ENCODE data around the gene TMTC2.

TMTC2 gene

GRCh38 chr12:82958966-82959365 is 272.3 kb downstream of the TMTC2 start:
- DNase-seq = no peak

- DNase-seq = peak in 1 of 5 experiments; percentile 86
Measured at GRCh38 chr12:82959821-82960220, 273.1 kb downstream of the TMTC2 start.

DNA sequence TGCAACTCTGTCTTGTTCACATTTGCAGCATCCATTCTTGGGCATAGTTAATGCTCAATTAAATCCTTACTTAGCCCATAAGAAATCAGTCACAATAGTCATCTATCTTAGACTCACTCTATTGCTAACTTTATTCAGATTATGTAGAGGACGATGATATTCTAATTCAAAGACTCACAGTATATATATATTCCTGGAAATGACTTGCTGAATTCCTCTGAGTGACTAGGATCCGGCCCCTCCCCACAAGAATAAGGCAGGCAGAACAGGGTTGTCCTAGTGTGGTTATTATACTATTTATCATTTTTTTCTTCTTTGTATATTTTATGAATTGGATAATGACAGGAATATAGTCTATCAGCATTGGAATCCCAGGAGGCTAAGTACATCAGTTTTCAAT is 275.1 kb downstream of the TMTC2 start:
- no peak for DNase-seq

DNA sequence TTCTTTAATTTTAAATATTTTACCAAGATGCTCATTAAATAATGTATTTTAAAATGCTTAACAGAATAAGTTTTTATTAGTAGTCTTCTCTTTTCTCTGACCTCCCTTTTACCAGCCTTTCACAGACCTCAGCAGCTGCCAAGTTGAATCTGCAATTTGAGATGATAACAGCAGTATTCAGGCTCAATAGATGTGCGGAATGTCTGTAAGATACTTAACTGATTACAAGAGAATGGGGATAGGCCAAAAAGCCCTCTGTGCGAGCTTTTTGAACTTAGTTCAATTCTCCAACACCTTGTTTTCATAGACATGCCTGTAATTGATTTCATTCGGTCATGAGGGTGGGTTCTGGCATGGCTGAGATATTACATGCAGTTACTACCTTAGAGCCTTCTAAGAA is 277.2 kb downstream of the TMTC2 start:
- DNase-seq = no peak

GRCh38 chr12:82964446-82964845 is 277.7 kb downstream of the TMTC2 start:
- DNase-seq = no peak

GRCh38 chr12:82966001-82966559 is 279.4 kb downstream of the TMTC2 start:
- DNase-seq = no peak

GRCh38 chr12:82968631-82969367 is 282.1 kb downstream of the TMTC2 start:
- no peak for DNase-seq

DNA sequence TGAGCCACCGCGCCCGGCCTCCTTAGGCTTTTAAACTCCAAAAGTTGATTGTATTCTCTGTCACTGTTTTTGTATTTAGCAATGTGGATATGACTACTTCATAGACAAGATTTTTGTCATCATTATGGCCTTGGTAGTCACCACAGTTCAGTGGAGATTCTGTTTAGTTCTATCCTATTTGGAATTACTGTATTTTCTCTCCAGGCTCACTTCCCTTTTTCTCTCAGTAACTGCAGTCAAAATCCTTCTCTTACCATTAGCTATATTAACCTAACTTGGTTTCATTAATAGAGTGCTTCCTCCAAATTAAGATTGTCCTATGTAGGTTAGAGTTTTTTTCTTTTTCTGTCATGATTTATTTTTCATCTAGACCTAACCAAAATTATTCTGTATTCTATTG is 283.9 kb downstream of the TMTC2 start:
- DNase-seq = no peak

DNA sequence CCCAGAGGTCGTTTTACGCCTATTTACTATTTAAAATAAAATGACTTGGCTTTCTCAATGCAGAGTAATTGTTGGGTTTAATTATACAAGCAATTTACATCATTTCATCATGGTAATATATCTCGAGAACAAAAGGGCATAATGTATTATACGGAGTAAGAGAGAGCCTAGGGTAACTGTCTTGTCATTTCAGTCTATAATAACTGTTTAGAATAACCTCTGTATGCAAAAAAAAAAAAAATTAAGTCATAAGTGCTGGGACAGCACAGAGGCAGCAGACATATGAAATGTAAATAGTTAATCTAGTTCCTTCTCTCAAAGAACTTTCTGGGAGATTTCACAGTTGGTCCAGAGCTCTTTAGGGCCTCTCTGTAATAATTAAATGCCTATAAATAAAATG is 284.9 kb downstream of the TMTC2 start:
- DNase-seq = no peak

- no peak for DNase-seq
Measured at GRCh38 chr12:82972624-82973023, 285.9 kb downstream of the TMTC2 start.

DNA sequence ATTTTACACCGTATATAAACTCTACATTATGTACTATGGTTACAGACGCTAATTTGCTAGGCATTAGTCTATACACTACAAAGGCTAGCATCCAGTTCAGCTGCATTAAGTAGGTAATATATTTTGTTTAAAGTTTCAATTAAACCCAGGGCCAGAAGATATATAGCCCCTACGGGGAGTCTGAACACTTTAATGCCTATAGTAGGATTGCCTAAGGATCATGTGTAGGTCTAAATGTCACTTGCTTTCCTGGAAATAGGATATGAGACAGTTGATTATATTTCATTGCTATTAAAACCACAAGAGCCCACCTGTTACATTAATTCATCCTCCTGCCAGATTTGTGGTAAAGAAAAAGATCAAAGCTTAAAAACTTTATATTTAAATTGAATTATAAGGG is 286.9 kb downstream of the TMTC2 start:
- DNase-seq = no peak

DNA sequence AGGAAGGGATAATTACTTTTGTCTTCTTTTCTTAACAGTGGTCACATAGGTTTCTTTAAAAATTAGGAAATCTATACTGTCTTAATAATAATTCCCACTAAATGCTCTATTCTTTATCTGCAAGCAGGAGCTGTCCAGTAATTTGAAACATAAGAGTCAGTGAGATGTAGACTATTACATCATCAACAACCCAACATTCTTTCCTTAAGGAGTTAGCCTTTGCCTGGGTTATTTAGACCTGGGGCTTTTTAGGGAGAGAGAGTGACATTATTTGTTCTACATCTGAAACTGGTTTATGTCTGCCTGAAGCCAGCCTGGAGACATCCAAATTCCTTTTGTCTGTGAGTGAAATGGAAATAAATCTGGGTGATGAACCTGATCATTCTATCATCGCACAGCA is 294.4 kb downstream of the TMTC2 start:
- DNase-seq = no peak

DNA sequence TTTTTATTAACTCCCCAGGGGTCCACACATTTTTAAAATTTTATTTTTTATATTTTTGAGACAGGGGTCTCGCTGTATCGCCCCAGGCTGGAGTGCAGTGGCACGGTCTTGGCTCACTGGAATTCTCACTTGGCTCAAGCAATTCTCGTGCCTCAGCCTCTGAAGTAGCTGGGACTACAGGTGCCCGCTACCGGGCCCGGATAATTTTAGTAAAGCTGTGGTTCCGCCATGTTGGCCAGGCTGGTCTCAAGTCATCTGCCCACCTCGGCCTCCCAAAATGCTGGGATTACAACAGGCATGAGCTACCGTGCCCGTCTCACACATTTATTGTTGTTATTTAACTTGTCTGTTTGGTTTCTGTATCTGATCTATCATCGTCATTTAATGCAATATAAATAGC is 307.4 kb downstream of the TMTC2 start:
- no peak for DNase-seq

DNA sequence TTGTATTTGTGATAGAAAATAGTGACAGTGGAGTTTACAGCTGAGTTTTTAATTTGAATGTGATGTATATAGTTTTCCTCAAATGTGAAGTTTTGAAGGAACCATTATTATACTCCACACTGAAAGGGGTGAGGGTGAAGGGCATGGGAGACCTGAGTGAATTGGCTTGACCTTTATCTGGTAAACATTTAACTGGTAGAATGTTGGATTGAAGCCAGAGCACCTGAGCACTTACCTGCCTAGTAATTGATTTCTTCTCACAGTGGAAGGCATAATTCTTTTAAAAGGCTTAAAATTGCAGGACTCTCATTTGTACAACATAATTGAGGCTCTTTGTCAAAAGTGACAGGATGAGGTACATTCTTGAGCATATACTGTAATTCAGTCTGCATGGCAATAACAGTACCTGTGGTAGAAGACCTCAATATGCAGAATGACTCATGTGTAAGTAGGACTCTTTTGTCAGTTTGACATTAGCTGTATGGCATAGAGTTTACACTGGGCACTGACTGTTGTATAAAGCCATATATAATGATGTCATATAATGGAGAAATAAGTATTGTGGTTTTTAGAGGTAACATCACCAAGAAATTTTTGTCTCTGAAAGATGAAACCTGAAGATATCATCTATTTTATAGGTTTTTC is 309.6 kb downstream of the TMTC2 start:
- peak in 1 of 5 experiments; percentile 92 for DNase-seq

GRCh38 chr12:82998509-82998908 is 311.8 kb downstream of the TMTC2 start:
- DNase-seq = no peak

GRCh38 chr12:83003026-83003425 is 316.3 kb downstream of the TMTC2 start:
- no peak for DNase-seq

DNA sequence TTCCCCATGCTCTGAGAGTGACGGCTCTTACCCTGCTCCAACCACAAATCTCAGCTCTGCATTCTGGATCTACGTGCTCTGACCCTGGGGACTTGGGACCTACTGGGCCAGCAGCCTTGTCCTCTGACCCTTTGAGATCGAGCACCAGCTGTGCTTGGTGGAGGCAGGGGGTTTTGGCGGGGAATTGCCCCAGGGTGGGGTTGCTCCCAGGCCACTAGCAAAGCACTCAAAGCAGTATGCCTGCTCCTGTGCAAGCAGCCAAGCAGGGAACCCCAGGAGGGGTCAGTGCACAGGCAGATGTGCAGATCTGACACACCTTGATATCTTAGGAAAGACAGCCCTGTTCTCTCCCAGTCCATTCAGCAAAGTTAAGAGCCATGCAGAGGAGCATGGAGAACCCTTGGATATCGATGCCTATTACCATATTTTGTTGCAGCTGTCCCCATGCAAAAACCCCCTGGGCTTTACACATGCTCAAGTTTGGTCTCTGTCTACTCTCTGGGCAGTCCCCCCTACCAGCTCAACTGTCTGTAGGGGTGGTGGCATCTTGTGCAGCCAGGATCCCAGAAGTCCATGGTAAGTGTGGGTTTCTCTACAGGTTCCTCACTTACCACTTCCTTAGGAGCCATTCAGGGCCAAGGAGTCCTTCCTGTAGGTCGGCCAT is 319.0 kb downstream of the TMTC2 start:
- no peak for DNase-seq

DNA sequence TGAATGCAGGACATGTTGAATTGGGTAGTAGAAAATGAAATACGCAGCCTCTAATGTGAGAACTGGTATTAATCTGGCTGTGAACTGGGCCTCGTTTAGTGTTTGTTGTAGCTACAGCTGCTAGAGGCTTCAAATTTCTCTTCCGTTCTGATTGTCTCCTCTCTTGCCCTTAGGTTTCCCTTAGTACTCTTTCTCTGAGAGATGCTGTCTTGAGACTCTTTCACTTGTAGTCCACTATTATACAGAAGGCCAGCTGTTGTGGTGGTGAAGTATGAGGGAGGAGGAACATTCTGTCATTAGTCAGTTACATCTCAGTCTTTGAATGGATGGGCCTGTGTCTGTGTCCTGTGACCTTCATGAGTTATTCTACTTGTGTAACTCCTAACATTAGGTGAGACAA is 322.0 kb downstream of the TMTC2 start:
- DNase-seq = no peak

GRCh38 chr12:83010169-83010804 is 323.6 kb downstream of the TMTC2 start:
- peak in 1 of 5 experiments; percentile 3 for DNase-seq

GRCh38 chr12:83015390-83016217 is 328.9 kb downstream of the TMTC2 start:
- peak in 1 of 5 experiments; percentile 28 for DNase-seq

DNA sequence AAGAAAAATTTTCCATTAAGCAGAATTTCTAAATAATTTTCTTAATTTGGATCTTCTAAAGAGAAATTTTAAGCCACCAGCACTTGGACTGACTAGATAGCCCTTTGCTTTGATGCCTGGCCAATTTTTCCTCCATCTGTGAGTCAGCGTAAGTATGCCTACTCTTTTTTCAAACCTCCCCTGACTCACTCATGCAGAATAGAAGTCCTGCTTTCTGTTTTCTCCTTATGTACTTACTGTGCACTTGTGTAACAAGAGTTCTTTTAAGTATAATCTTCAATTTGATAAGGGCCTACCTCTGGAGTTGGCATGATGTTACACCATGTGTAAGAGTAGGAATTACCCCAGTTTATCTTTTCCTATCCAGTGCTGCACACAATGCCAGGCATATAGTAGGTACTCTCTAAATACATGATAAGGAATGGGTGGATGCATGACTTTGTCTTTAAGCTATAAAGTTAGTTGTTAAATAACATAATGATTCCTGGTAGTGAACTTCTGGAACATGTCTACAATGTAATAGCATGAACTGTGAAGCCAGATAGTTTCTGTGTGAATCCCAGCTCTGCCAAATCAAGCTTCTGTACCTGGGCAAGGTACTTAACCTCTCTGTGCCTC is 329.6 kb downstream of the TMTC2 start:
- DNase-seq = no peak

- DNase-seq = no peak
Measured at GRCh38 chr12:83016991-83017390, 330.3 kb downstream of the TMTC2 start.

Data from T-helper 2 cell (primary cell).